ENCODE measurements around the gene STMND1. TPM values are rescaled to one million over a fixed set of nuclear protein-coding genes. Genes with fewer than 3 reads are reported as not detected.

STMND1 gene
- total RNA-seq, 2 donors from 2014 or later, result not detected

DNA sequence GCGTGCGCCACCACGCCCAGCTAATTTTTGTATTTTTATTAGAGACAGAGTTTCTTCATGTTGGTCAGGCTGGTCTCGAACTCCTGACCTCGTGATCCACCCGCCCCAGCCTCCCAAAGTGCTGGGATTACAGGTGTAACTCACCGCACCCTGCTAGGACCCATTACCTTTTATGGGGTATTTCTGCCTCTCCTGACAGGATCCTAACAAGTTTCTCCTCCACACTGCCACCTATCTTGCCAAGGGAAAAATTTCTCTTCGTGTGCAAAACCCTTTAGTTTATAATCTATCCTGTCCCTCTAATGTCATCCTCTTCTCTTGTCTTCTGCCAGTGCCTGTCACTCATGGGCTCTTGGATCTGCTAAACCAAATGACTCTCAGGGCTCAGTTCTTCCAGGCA is 1.9 kb downstream of the STMND1 start:
- H3K9me3 ChIP-seq (ENCODE audit: control insufficient read depth, low read length, poor library complexity, severe bottlenecking), result no peaks in the 10 kb centered on the region
- Mint-ChIP-seq H3K27ac (no peak overlapping the region), H3K4me3 (no peak overlapping the region), H3K4me1 (peaks cover 9% of the 10 kb centered on the region), H3K27me3 (peaks cover 66% of the 10 kb centered on the region), H3K36me3 (ENCODE audit: low read depth) (no peaks in the 10 kb centered on the region)
- DNase-seq (no peak), ATAC-seq (no peak)

DNA sequence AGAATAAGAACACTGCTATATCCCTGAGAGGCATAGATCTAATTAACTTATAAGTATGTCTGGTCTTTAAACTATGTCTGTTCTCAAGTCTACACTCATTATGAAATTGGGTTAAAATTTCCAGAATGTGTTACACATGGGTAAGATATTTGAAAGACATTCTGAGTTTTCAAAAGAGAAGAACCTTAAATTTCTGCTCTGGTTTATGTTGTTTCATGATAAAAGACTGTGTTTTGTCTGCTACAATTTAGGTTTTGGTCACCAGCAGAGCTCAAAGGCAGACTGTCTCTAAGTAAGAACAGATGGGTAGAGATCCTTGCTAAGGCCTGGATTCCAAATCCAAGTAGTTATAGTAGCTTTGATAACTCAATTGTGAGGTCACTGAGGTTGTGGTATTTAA is 6.0 kb downstream of the STMND1 start:
- H3K36me3 Mint-ChIP-seq (ENCODE audit: low read depth), result no peaks in the 10 kb centered on the region
- H3K4me3 Mint-ChIP-seq, result no peak overlapping the region
- H3K9me3 ChIP-seq (ENCODE audit: control insufficient read depth, low read length, poor library complexity, severe bottlenecking), result no peaks in the 10 kb centered on the region
- DNase-seq (no peak), ATAC-seq (no peak)
- peaks cover 3% of the 10 kb centered on the region for H3K4me1 Mint-ChIP-seq
- H3K27me3 Mint-ChIP-seq, result peaks cover 43% of the 10 kb centered on the region
- H3K27ac Mint-ChIP-seq, result no peak overlapping the region

DNA sequence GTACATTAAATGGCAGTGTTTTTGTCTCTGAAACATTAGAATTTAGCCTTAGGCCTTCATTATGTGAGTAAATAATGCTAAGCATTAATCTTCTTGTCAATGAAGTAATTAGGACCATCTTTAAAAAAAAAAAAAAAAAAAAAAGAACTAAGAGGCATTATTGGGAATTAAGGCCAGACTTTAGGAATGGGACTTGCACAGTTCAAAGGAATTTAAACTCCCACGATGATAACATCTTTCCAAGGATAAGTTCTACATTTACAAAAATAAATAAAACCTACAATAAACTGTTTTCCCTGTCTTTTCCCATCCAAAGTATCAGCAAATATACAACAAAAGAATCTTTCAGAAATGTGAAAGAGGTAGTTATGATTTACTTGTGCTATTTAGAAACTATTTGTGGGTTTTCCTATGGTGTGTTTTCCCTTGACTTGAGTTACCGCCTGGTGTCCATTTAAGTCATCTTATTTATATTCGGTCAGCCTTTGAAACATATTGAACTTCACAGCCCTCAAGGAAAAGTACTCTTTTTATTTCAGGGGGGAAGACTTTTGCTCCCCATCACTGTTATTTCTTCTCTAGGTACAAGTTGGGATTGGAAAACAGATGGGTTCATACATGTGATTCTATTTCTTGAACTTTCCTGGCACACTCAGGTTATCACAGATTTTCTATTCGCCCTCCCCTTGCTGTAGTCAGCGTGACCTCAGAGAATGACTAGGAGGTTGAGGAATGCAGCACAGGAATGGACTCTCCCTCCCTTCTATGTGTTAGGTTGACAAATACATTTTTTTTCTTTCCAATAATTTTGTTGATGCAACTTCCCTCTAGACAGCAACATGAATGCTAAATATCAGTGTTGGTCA is 13.6 kb downstream of the STMND1 start:
- Mint-ChIP-seq H3K36me3 (ENCODE audit: low read depth) (no peaks in the 10 kb centered on the region), H3K4me1 (no peaks in the 10 kb centered on the region), H3K27me3 (peaks cover 22% of the 10 kb centered on the region), H3K4me3 (no peak overlapping the region), H3K27ac (no peak overlapping the region)
- H3K9me3 ChIP-seq (ENCODE audit: control insufficient read depth, low read length, poor library complexity, severe bottlenecking), result no peaks in the 10 kb centered on the region
- ATAC-seq (no peak), DNase-seq (no peak)

DNA sequence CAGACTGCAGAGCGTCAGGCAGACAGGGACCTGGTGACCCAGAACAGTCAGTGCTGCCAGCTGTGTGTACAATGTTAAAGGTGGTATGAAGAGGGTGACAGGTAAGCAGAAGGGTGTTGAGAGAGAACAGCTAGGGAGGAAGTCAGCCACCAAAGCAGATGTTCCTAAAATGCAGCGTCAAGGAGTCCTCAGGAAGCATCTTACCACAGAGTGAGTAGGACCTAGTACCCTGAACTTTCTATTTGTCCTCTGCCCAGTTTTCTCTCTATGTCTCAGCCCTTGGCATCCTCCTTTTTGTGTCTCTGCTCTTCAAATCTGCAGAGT is 14.2 kb downstream of the STMND1 start:
- H3K4me1 Mint-ChIP-seq, result no peaks in the 10 kb centered on the region
- no peak overlapping the region for H3K4me3 Mint-ChIP-seq
- no peak overlapping the region for H3K27ac Mint-ChIP-seq
- DNase-seq, result no peak
- H3K27me3 Mint-ChIP-seq, result peaks cover 16% of the 10 kb centered on the region
- no peaks in the 10 kb centered on the region for H3K9me3 ChIP-seq (ENCODE audit: control insufficient read depth, low read length, poor library complexity, severe bottlenecking)
- H3K36me3 Mint-ChIP-seq (ENCODE audit: low read depth), result no peaks in the 10 kb centered on the region
- no peak for ATAC-seq

DNA sequence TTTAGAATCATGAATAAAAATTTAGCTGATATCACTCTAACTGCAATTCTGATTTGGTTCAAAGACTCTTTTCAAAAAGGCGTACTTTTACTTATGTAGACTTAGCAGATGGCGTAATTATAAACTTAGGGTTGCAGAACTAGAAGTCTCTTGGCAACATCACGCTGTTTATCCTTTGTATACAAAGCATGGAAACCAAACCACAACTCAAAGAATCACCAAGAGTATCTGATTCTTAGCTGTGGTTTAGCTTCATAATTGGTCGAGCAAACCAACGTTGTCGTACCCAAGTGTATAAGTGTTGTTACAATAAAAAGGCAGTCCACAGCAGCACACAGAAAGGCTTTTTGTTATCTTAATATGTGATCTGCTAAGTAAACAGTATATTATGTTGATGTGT is 18.2 kb downstream of the STMND1 start:
- no peaks in the 10 kb centered on the region for H3K9me3 ChIP-seq (ENCODE audit: control insufficient read depth, low read length, poor library complexity, severe bottlenecking)
- Mint-ChIP-seq H3K27ac (no peak overlapping the region), H3K27me3 (peaks cover 31% of the 10 kb centered on the region), H3K4me3 (no peak overlapping the region), H3K4me1 (no peaks in the 10 kb centered on the region), H3K36me3 (ENCODE audit: low read depth) (no peaks in the 10 kb centered on the region)
- DNase-seq, result no peak
- ATAC-seq, result no peak

DNA sequence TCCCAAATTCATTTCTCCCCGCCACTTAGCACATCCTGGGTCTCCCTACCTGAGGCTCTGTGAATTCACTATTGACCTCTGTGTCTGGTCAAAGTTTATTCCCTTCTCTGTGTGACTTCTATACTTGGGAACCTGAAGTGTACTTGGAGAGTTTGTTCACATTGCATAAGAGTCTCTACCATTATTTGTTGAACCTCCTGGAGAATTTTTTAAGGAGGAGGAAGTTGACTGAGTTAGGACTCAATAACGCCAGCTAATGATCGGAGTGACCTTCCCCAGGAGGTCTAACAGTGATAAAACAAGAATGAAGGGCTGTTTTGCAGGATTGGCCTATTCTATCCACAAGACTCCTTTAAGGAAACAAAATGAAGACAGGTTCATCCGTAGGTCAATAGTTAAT is 23.6 kb downstream of the STMND1 start:
- H3K27ac Mint-ChIP-seq, result no peak overlapping the region
- ATAC-seq (no peak), DNase-seq (no peak)
- peaks cover 27% of the 10 kb centered on the region for H3K27me3 Mint-ChIP-seq
- no peaks in the 10 kb centered on the region for H3K36me3 Mint-ChIP-seq (ENCODE audit: low read depth)
- no peaks in the 10 kb centered on the region for H3K9me3 ChIP-seq (ENCODE audit: control insufficient read depth, low read length, poor library complexity, severe bottlenecking)
- H3K4me3 Mint-ChIP-seq, result no peak overlapping the region
- H3K4me1 Mint-ChIP-seq, result no peaks in the 10 kb centered on the region

DNA sequence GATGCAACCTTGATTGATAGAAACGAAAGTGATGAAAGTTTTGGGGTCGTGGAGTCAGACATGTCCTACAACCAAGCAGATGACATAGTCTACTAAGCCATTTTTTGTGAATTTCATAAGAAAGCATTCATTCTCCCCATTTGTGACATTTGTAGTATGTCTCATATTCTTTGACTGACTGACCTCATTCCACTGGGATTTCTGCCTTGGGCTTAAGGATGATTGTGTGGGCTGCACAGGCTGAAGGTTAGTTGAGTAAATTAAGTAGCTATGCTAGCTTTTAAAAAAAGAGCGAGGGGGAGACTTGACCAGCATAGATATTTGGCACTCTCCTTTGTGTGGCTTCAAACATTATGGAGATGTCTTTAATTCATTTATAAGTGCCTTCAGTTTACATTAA is 28.9 kb downstream of the STMND1 start:
- ATAC-seq, result no peak
- no peak overlapping the region for H3K4me3 Mint-ChIP-seq

DNA sequence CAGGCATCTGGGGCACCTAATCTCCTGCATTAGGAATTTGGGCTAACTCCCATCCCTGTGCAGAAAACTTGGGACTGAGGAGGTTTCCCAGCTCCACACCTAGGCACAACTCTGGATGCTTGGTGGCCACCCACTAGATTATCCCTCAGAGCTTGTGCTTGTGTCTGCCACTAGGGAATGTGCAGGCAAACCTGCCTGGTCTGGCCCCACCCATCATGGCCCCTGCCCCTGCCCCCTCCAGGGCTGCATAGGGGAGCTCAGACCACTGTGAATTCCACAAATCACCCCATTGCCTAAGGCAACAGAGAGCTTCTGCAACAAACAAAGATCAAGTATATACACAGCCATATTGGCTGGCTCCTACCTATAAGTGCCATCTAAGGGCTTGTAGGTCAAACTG is 31.1 kb downstream of the STMND1 start:
- DNase-seq (no peak), ATAC-seq (no peak)
- Mint-ChIP-seq H3K4me1 (no peaks in the 10 kb centered on the region), H3K4me3 (no peak overlapping the region), H3K36me3 (ENCODE audit: low read depth) (no peaks in the 10 kb centered on the region), H3K27ac (no peak overlapping the region), H3K27me3 (peaks cover 19% of the 10 kb centered on the region)
- H3K9me3 ChIP-seq (ENCODE audit: control insufficient read depth, low read length, poor library complexity, severe bottlenecking), result no peaks in the 10 kb centered on the region

More for the DNA sequence above, 28.9 kb downstream of the STMND1 start:
- H3K27ac Mint-ChIP-seq, result no peak overlapping the region
- no peaks in the 10 kb centered on the region for H3K4me1 Mint-ChIP-seq
- DNase-seq, result no peak
- H3K36me3 Mint-ChIP-seq (ENCODE audit: low read depth), result no peaks in the 10 kb centered on the region
- H3K9me3 ChIP-seq (ENCODE audit: control insufficient read depth, low read length, poor library complexity, severe bottlenecking), result no peaks in the 10 kb centered on the region
- H3K27me3 Mint-ChIP-seq, result peaks cover 19% of the 10 kb centered on the region

DNA sequence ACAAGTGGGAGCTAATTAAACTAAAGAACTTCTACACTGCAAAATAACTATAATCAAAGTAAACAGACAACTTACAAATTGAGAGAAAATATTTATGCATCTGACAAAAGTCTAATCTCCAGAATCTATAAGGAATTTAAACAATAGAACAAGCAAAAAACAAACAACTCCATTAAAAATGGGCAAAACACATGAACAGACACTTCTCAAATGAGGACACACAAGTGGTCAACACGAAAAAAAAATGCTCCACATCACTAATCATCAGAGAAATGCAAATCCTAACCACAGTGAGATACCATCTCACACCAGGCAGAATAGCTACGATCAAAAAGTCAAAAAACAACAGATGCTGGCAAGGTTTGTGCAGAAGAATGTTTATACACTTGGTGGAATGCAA is 36.2 kb downstream of the STMND1 start:
- Mint-ChIP-seq H3K36me3 (ENCODE audit: low read depth) (no peaks in the 10 kb centered on the region), H3K27ac (no peak overlapping the region), H3K4me3 (no peak overlapping the region), H3K27me3 (no peaks in the 10 kb centered on the region), H3K4me1 (no peaks in the 10 kb centered on the region)
- DNase-seq, result no peak
- H3K9me3 ChIP-seq (ENCODE audit: control insufficient read depth, low read length, poor library complexity, severe bottlenecking), result no peaks in the 10 kb centered on the region
- ATAC-seq, result no peak

DNA sequence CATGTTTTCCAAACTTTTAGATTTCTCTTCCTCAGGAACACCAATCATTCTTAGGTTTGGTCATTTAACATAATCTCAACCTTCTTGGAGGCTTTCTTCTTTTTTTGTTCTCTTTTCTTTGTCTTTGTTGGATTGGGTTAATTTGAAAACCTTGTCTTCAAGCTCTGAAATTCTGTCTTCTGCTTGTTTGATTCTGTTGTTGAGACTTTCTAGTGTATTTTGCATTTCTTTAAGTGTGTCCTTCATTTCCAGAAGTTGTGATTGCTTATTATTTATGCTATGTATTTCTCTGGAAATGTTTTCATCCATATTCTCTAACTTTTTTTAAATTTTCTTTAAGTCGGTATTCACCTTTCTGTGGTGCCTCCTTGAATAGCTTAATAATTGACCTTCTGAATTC is 42.2 kb downstream of the STMND1 start:
- Mint-ChIP-seq H3K4me1 (no peaks in the 10 kb centered on the region), H3K4me3 (no peak overlapping the region), H3K27me3 (peaks cover 10% of the 10 kb centered on the region), H3K36me3 (ENCODE audit: low read depth) (no peaks in the 10 kb centered on the region), H3K27ac (no peak overlapping the region)
- no peak for ATAC-seq
- H3K9me3 ChIP-seq (ENCODE audit: control insufficient read depth, low read length, poor library complexity, severe bottlenecking), result no peaks in the 10 kb centered on the region
- no peak for DNase-seq

DNA sequence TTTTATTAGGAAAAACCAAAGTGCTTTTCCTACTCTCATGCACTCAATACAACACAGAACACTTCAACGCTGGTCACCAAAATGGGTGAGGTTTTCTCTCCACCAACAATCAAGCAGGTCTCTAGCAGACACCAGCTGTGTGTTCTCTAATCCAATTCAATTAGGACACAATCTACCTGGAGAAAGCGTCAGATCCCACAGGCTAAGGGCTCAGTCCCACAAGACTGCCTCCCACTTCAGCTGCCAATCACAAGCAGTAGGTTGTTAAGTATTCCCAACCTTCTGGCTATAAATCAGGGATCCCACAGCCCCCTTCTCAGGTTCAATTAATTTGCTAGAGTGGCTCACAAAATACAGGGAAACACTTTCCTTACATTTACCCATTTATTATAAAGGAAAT is 47.7 kb downstream of the STMND1 start:
- no peaks in the 10 kb centered on the region for H3K9me3 ChIP-seq (ENCODE audit: control insufficient read depth, low read length, poor library complexity, severe bottlenecking)
- Mint-ChIP-seq H3K4me1 (no peaks in the 10 kb centered on the region), H3K36me3 (ENCODE audit: low read depth) (no peaks in the 10 kb centered on the region), H3K4me3 (no peak overlapping the region), H3K27me3 (peaks cover 14% of the 10 kb centered on the region), H3K27ac (no peak overlapping the region)
- DNase-seq (no peak), ATAC-seq (no peak)

DNA sequence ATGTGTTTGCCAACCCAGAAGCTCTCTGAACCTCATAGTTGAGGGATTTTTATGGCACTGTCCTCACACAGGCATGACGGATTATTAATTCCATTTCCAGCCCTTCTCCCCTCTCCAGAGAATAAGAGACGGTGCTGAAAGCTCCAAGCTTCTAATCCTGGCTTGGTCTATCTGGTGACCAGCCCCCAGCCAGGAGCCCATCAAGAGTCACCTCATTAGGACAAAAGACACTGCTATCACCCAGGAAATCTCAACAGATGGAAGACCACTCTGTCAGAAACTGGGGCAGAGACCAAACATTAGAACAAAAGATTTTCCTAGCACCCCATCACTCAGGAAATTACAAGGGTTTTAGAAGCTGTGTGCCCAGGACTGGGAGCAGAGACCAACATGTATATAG is 48.2 kb downstream of the STMND1 start:
- H3K27ac Mint-ChIP-seq, result no peak overlapping the region
- no peaks in the 10 kb centered on the region for H3K36me3 Mint-ChIP-seq (ENCODE audit: low read depth)
- no peaks in the 10 kb centered on the region for H3K4me1 Mint-ChIP-seq
- H3K4me3 Mint-ChIP-seq, result no peak overlapping the region
- H3K9me3 ChIP-seq (ENCODE audit: control insufficient read depth, low read length, poor library complexity, severe bottlenecking), result no peaks in the 10 kb centered on the region
- H3K27me3 Mint-ChIP-seq, result peaks cover 14% of the 10 kb centered on the region
- DNase-seq (no peak), ATAC-seq (no peak)

DNA sequence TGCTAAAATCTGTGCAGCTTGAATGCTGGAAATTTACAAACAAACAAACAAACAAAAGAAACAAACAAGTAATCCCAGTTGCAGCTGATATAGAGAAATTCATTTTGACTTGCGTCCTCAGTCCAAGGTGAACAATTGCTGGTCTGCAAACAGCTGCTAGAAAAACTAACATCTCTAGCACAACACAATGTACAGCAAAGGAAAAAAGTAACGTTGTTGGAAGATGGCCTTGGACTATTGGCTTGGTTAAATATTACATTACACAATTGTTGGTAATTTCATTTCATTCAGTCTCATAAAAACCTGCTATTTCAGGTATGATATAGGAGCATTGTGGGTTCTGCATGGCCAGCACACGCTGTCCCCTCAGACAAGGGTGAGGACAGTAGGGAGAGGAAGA is 50.0 kb downstream of the STMND1 start:
- Mint-ChIP-seq H3K36me3 (ENCODE audit: low read depth) (no peaks in the 10 kb centered on the region), H3K27me3 (peaks cover 10% of the 10 kb centered on the region), H3K4me1 (no peaks in the 10 kb centered on the region), H3K4me3 (no peak overlapping the region), H3K27ac (no peak overlapping the region)
- DNase-seq (no peak), ATAC-seq (no peak)
- H3K9me3 ChIP-seq (ENCODE audit: control insufficient read depth, low read length, poor library complexity, severe bottlenecking), result no peaks in the 10 kb centered on the region

DNA sequence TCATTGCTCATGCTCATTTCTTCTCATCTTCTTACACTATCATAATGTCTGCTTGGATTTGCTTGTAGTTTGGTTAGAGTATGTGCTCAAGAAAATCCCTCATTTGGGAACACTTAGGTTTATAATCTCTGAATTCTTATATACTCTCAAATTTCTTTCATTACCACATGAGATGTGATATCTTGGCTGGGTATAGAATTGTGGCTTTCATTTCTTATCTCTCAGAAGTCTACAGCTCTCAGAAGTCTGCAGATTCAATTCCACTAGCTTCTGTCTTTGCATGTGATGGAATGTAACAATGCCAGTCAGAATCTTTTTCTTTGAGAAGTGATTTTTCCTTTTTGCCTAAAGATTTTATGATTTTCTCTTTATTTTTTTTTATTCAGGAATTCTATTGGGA is 50.9 kb downstream of the STMND1 start:
- Mint-ChIP-seq H3K36me3 (ENCODE audit: low read depth) (no peaks in the 10 kb centered on the region), H3K4me3 (no peak overlapping the region), H3K27me3 (peaks cover 10% of the 10 kb centered on the region), H3K4me1 (no peaks in the 10 kb centered on the region), H3K27ac (no peak overlapping the region)
- ATAC-seq (no peak), DNase-seq (no peak)
- H3K9me3 ChIP-seq (ENCODE audit: control insufficient read depth, low read length, poor library complexity, severe bottlenecking), result no peaks in the 10 kb centered on the region

Measured in T-helper 17 cell (primary cell).